IPS-18a (cell line): ENCODE results near the gene DCUN1D1.

Experiments
- H3K27ac ChIP-seq: one replicate; pipeline ENCODE4 v1.5.1; 2013; ENCODE audit warnings: low read length
- H3K27me3 ChIP-seq: one replicate; pipeline ENCODE4 v1.6.1; 2013; ENCODE audit warnings: mild to moderate bottlenecking, low read length; ENCODE audit not compliant: control insufficient read depth, insufficient read depth
- H3K36me3 ChIP-seq: one replicate; pipeline ENCODE4 v1.6.1; 2013; ENCODE audit warnings: low read depth, low read length; ENCODE audit not compliant: control insufficient read depth
- H3K4me1 ChIP-seq: one replicate; pipeline ENCODE4 v1.6.1; 2013; ENCODE audit warnings: low read depth, low read length; ENCODE audit not compliant: control insufficient read depth
- H3K4me3 ChIP-seq: one replicate; pipeline ENCODE4 v1.5.1; 2013; ENCODE audit warnings: low read length
- H3K9ac ChIP-seq: one replicate; pipeline ENCODE4 v1.6.1; 2013; ENCODE audit warnings: mild to moderate bottlenecking, low read length, moderate library complexity
- H3K9me3 ChIP-seq: one replicate; pipeline ENCODE4 v1.6.1; 2013; ENCODE audit warnings: low read depth, low read length; ENCODE audit not compliant: control insufficient read depth

The DCUN1D1 gene

GRCh38 chr3:182925330-182925943 lies 54.9 kb downstream of the DCUN1D1 start:
- H3K27ac ChIP-seq = no peak overlapping the region
- no peaks in the 10 kb centered on the region for H3K9me3 ChIP-seq

GRCh38 chr3:182921665-182922355 lies 58.5 kb downstream of the DCUN1D1 start:
- Histone ChIP-seq H3K4me3 (no peak overlapping the region), H3K4me1 (peaks cover 8% of the 10 kb centered on the region)

More at GRCh38 chr3:182925330-182925943, 54.9 kb downstream of the DCUN1D1 start:
- Histone ChIP-seq H3K36me3 (no peaks in the 10 kb centered on the region), H3K4me3 (no peak overlapping the region), H3K9ac (no peak overlapping the region), H3K27me3 (no peaks in the 10 kb centered on the region), H3K4me1 (peaks cover 6% of the 10 kb centered on the region)

GRCh38 chr3:182920515-182921084 lies 59.7 kb downstream of the DCUN1D1 start:
- no peaks in the 10 kb centered on the region for H3K9me3 ChIP-seq
- H3K4me1 ChIP-seq = peaks cover 8% of the 10 kb centered on the region
- no peak overlapping the region for H3K9ac ChIP-seq
- H3K27ac ChIP-seq = no peak overlapping the region
- H3K36me3 ChIP-seq = no peaks in the 10 kb centered on the region
- H3K27me3 ChIP-seq = no peaks in the 10 kb centered on the region
- no peak overlapping the region for H3K4me3 ChIP-seq

More at GRCh38 chr3:182921665-182922355, 58.5 kb downstream of the DCUN1D1 start:
- Histone ChIP-seq H3K9ac (no peak overlapping the region), H3K9me3 (no peaks in the 10 kb centered on the region), H3K27ac (no peak overlapping the region), H3K27me3 (no peaks in the 10 kb centered on the region), H3K36me3 (no peaks in the 10 kb centered on the region)

- Histone ChIP-seq H3K36me3 (no peaks in the 10 kb centered on the region), H3K4me3 (no peak overlapping the region), H3K9me3 (no peaks in the 10 kb centered on the region), H3K4me1 (peaks cover 8% of the 10 kb centered on the region), H3K9ac (no peak overlapping the region), H3K27me3 (no peaks in the 10 kb centered on the region), H3K27ac (no peak overlapping the region)
Observed at GRCh38 chr3:182919866-182920357, 60.4 kb downstream of the DCUN1D1 start.

- H3K9ac ChIP-seq = no peak overlapping the region
- H3K9me3 ChIP-seq = no peaks in the 10 kb centered on the region
- no peak overlapping the region for H3K4me3 ChIP-seq
- peaks cover 8% of the 10 kb centered on the region for H3K4me1 ChIP-seq
- H3K36me3 ChIP-seq = no peaks in the 10 kb centered on the region
- no peaks in the 10 kb centered on the region for H3K27me3 ChIP-seq
- no peak overlapping the region for H3K27ac ChIP-seq
Observed at GRCh38 chr3:182917134-182917533, 63.2 kb downstream of the DCUN1D1 start.

- Histone ChIP-seq H3K36me3 (no peaks in the 10 kb centered on the region), H3K9ac (no peak overlapping the region)
Observed at GRCh38 chr3:182914341-182914740, 66.0 kb downstream of the DCUN1D1 start.

GRCh38 chr3:182913889-182914288 lies 66.4 kb downstream of the DCUN1D1 start:
- H3K4me1 ChIP-seq = no peaks in the 10 kb centered on the region
- H3K4me3 ChIP-seq = no peak overlapping the region
- H3K27ac ChIP-seq = no peak overlapping the region
- H3K9ac ChIP-seq = no peak overlapping the region
- H3K9me3 ChIP-seq = no peaks in the 10 kb centered on the region
- no peaks in the 10 kb centered on the region for H3K36me3 ChIP-seq
- no peaks in the 10 kb centered on the region for H3K27me3 ChIP-seq

More at GRCh38 chr3:182914341-182914740, 66.0 kb downstream of the DCUN1D1 start:
- Histone ChIP-seq H3K4me1 (no peaks in the 10 kb centered on the region), H3K4me3 (no peak overlapping the region), H3K27me3 (no peaks in the 10 kb centered on the region), H3K9me3 (no peaks in the 10 kb centered on the region), H3K27ac (no peak overlapping the region)

GRCh38 chr3:182912474-182912873 lies 67.9 kb downstream of the DCUN1D1 start:
- Histone ChIP-seq H3K9me3 (no peaks in the 10 kb centered on the region), H3K27me3 (no peaks in the 10 kb centered on the region), H3K4me3 (no peak overlapping the region), H3K9ac (no peak overlapping the region), H3K27ac (no peak overlapping the region), H3K36me3 (no peaks in the 10 kb centered on the region), H3K4me1 (no peaks in the 10 kb centered on the region)

- Histone ChIP-seq H3K9me3 (no peaks in the 10 kb centered on the region), H3K27ac (no peak overlapping the region), H3K4me1 (no peaks in the 10 kb centered on the region), H3K4me3 (no peak overlapping the region), H3K9ac (no peak overlapping the region), H3K36me3 (no peaks in the 10 kb centered on the region), H3K27me3 (no peaks in the 10 kb centered on the region)
Observed at GRCh38 chr3:182911782-182912111, 68.6 kb downstream of the DCUN1D1 start.

GRCh38 chr3:182910936-182911781 lies 69.2 kb downstream of the DCUN1D1 start:
- H3K4me3 ChIP-seq = no peak overlapping the region
- H3K27me3 ChIP-seq = no peaks in the 10 kb centered on the region
- H3K4me1 ChIP-seq = no peaks in the 10 kb centered on the region
- H3K36me3 ChIP-seq = no peaks in the 10 kb centered on the region
- H3K9ac ChIP-seq = no peak overlapping the region
- no peak overlapping the region for H3K27ac ChIP-seq
- no peaks in the 10 kb centered on the region for H3K9me3 ChIP-seq

GRCh38 chr3:182909318-182910040 lies 70.9 kb downstream of the DCUN1D1 start:
- no peak overlapping the region for H3K4me3 ChIP-seq
- no peaks in the 10 kb centered on the region for H3K9me3 ChIP-seq
- no peak overlapping the region for H3K9ac ChIP-seq
- H3K36me3 ChIP-seq = no peaks in the 10 kb centered on the region
- H3K27me3 ChIP-seq = no peaks in the 10 kb centered on the region
- no peak overlapping the region for H3K27ac ChIP-seq
- H3K4me1 ChIP-seq = no peaks in the 10 kb centered on the region
